ENCODE results near the gene WDR33. TPM values are rescaled to one million over a fixed set of nuclear protein-coding genes. Genes with fewer than 3 reads are reported as not detected.
"Not testable (repeated sequence)": the region's sequence is repeated elsewhere in the genome, so short reads cannot be mapped to it uniquely, and the experiment has no call there.

The WDR33 gene
- total RNA-seq, 2 experiments from 2014 or later: 58.7 to 69.0 TPM

DNA sequence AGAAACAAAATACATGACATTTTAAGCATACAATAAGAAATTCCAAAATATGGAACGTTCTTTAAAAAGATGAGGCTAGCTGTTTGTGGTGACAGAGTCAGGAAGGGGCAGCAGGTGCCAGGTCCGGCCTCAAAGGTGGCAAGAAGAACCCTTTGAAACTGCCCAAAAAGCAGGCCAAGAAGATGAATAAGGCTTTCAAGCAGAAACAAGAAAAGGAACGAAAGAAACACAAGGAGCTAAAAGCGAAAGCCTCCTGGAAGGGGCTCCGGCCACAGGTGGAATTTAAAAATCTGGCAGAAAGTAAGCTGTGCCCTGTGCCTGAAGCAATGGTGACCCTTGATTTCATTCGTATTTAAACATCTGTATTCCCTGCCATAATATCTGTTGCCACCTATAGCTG, 5.5 kb downstream of the WDR33 start:
- Mint-ChIP-seq H3K4me3 (no peak overlapping the region), H3K27me3 (no peaks in the 10 kb centered on the region), H3K36me3 (ENCODE audit: low read depth) (peaks cover 30% of the 10 kb centered on the region), H3K27ac (no peak overlapping the region), H3K9me3 (no peaks in the 10 kb centered on the region), H3K4me1 (peaks cover 46% of the 10 kb centered on the region)
- DNase-seq: no peak
- ChIA-PET CTCF (interaction anchor here (0.7 to 3.8 kb wide), 3 partner anchors 7 to 57 kb away, joined by 3 to 12 read pairs (median 3); no protein-coding TSS in a partner anchor), POLR2A (no interaction called here)

DNA sequence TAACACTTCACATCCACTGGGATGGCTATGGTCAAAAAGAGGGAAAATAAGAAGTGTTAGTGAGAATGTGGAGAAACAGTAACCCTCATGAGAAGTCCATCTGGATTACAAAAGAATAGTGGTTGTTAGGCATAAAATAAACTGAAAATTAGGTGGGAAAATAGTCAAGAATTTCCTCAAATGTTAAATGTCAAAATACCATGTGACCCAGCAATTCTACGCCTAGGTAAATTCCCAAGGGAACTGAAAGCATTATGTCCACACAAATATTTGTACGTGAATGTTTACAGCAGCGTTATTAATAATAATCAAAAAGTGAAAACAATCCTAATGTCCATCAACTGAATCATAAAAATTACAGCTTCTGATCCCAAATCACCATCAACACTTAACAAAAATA, 11.0 kb downstream of the WDR33 start:
- no peaks in the 10 kb centered on the region for H3K9me3 Mint-ChIP-seq
- peaks cover 28% of the 10 kb centered on the region for H3K36me3 Mint-ChIP-seq (ENCODE audit: low read depth)
- CTCF ChIA-PET: no interaction called here
- no peak overlapping the region for H3K27ac Mint-ChIP-seq
- peaks cover 27% of the 10 kb centered on the region for H3K4me1 Mint-ChIP-seq
- no peak overlapping the region for H3K4me3 Mint-ChIP-seq
- no peak for DNase-seq
- POLR2A ChIA-PET: no interaction called here
- H3K27me3 Mint-ChIP-seq: no peaks in the 10 kb centered on the region

DNA sequence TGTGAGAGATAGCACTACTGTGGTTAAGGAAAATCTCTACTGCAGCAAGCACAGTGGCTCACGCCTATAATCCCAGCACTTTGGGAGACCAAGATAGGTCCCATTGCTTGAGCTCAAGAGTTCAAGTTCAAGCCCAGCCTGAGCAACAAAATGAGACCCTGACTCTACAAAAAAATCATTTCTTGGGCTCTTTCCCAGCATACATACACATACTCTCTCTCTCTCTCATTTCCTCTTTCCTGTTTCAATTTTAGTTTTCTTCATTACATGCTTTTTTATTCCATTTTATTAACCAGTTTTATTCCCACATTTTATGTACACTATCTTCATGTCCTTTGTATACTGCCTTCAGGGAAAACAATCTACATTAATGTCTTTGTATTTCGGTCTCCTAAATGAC, 14.6 kb downstream of the WDR33 start:
- H3K27ac Mint-ChIP-seq: no peak overlapping the region
- POLR2A ChIA-PET: no interaction called here
- H3K4me1 Mint-ChIP-seq: peaks cover 29% of the 10 kb centered on the region
- no peak overlapping the region for H3K4me3 Mint-ChIP-seq
- peaks cover 28% of the 10 kb centered on the region for H3K36me3 Mint-ChIP-seq (ENCODE audit: low read depth)
- H3K27me3 Mint-ChIP-seq: no peaks in the 10 kb centered on the region
- DNase-seq: no peak
- no peaks in the 10 kb centered on the region for H3K9me3 Mint-ChIP-seq
- CTCF ChIA-PET: interaction anchor here (0.6 to 2.9 kb wide), 4 partner anchors 11 to 123 kb away, joined by 3 to 12 read pairs (median 3); no protein-coding TSS in a partner anchor

DNA sequence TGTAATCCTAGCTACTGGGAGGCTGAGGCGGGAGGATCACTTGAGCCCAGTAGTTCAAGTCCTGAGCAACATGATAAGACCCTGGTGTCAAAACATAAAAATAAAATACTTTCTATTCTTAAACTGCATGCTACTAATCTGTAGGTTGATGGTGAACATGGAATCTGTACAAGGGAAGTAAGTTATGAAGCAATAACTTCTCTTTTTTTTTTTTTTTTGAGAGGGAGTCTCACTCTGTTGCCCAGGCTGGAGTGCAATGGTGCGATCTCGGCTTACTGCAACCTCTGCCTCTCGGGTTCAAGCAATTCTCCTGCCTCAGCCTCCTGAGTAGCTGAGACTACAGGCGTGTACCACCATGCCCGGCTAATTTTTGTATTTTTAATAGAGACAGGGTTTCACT, 16.1 kb downstream of the WDR33 start:
- CTCF ChIA-PET: interaction anchor here (0.6 kb wide), 1 partner anchor 367 kb away, joined by 4 read pairs; no protein-coding TSS in a partner anchor
- H3K27me3 Mint-ChIP-seq, POLR2A ChIA-PET, H3K9me3 Mint-ChIP-seq, H3K4me3 Mint-ChIP-seq, DNase-seq, H3K27ac Mint-ChIP-seq: not testable (repeated sequence)
- H3K4me1 Mint-ChIP-seq: peaks cover 24% of the 10 kb centered on the region
- peaks cover 27% of the 10 kb centered on the region for H3K36me3 Mint-ChIP-seq (ENCODE audit: low read depth)

GRCh38 chr2:127792805-127793204, 18.2 kb downstream of the WDR33 start:
- POLR2A ChIA-PET: interaction anchor here (0.6 kb wide), 1 partner anchor 11 kb away, joined by 3 read pairs; no protein-coding TSS in a partner anchor
- DNase-seq: no peak
- H3K27ac Mint-ChIP-seq: no peak overlapping the region
- peaks cover 22% of the 10 kb centered on the region for H3K4me1 Mint-ChIP-seq
- CTCF ChIA-PET: interaction anchor here (0.7 to 1.1 kb wide), 2 partner anchors 111 to 137 kb away, joined by 3 read pairs; no protein-coding TSS in a partner anchor
- no peaks in the 10 kb centered on the region for H3K9me3 Mint-ChIP-seq
- H3K36me3 Mint-ChIP-seq (ENCODE audit: low read depth): peaks cover 24% of the 10 kb centered on the region
- no peaks in the 10 kb centered on the region for H3K27me3 Mint-ChIP-seq
- H3K4me3 Mint-ChIP-seq: no peak overlapping the region

DNA sequence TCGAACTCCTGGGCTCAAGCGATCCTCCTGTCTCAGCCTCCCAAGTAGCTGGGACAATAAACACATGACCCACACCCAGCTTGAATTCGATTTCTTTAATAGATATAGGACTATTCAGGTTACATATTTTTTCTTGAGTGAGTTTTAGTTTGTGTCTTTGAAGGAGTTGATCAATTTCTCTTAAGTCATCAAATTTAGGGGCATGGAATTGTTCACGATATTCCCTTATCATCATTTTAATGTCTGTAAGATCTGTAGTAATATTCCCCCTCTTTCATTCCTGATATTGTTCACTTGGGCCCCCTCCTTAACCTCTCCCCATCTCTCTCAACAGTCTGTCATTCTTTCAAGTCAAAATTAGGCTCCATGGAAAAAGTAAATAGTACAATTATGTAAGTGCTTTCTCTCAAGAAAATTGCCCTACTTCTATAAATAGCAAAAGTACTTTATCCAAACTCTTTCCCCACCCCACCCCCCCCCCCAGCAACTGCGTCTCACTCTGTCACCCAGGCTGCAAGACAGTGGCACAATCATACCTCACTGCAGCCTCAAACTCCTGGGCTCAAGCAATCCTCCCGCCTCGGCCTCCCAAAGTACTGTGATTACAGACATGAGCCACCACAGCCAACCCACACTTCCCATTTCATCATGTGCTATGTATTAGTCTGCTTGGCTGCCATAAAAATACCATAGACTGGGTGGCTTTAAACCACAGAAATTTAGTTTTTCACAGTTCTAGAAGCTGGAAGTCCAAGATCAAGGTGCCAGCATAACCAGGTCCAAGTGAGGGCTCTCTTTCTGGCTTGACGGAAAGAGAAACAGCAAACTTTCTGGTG, 20.1 kb downstream of the WDR33 start:
- Mint-ChIP-seq H3K9me3 (no peaks in the 10 kb centered on the region), H3K27me3 (no peaks in the 10 kb centered on the region), H3K27ac (no peak overlapping the region), H3K36me3 (ENCODE audit: low read depth) (peaks cover 16% of the 10 kb centered on the region), H3K4me3 (no peak overlapping the region), H3K4me1 (peaks cover 9% of the 10 kb centered on the region)
- ChIA-PET POLR2A (no interaction called here), CTCF (no interaction called here)
- no peak for DNase-seq

- CTCF ChIA-PET: interaction anchor here (1.0 to 1.2 kb wide), 2 partner anchors 8 to 39 kb away, joined by 3 to 6 read pairs; no protein-coding TSS in a partner anchor
- Mint-ChIP-seq H3K4me3 (no peak overlapping the region), H3K9me3 (no peaks in the 10 kb centered on the region), H3K36me3 (ENCODE audit: low read depth) (peaks cover 19% of the 10 kb centered on the region), H3K27ac (no peak overlapping the region), H3K27me3 (no peaks in the 10 kb centered on the region), H3K4me1 (peaks cover 7% of the 10 kb centered on the region)
- POLR2A ChIA-PET: no interaction called here
- DNase-seq: no peak
Measured at GRCh38 chr2:127786048-127786809, 24.7 kb downstream of the WDR33 start.

- no peaks in the 10 kb centered on the region for H3K9me3 Mint-ChIP-seq
- no peak overlapping the region for H3K27ac Mint-ChIP-seq
- POLR2A ChIA-PET: no interaction called here
- no peak for DNase-seq
- H3K4me3 Mint-ChIP-seq: no peak overlapping the region
- H3K27me3 Mint-ChIP-seq: no peaks in the 10 kb centered on the region
- CTCF ChIA-PET: no interaction called here
- peaks cover 7% of the 10 kb centered on the region for H3K4me1 Mint-ChIP-seq
- H3K36me3 Mint-ChIP-seq (ENCODE audit: low read depth): peaks cover 22% of the 10 kb centered on the region
Measured at GRCh38 chr2:127784965-127785518, 25.9 kb downstream of the WDR33 start.

- POLR2A ChIA-PET: no interaction called here
- H3K27ac Mint-ChIP-seq: no peak overlapping the region
- DNase-seq: no peak
Measured at GRCh38 chr2:127783101-127783500, 27.9 kb downstream of the WDR33 start.

DNA sequence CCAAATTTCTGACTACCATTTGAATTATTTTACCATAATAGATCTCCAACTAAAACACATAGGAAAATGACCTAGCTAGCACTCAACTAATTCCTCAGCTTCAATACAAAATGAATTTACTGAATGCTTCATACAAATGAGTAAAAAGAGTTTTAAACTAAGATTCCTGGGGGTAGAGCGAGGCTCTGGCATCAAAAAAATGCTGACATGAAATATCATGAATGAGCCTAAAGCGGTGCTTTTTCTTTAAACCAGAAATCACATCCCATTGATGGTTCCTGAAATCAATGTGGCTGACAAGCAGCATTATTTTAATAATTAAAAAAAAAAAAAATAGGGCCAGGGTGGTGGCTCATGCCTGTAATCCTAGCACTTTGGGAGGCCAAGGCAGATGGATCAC, 32.1 kb downstream of the WDR33 start:
- no peak overlapping the region for H3K27ac Mint-ChIP-seq

More at GRCh38 chr2:127783101-127783500, 27.9 kb downstream of the WDR33 start:
- Mint-ChIP-seq H3K4me1 (peaks cover 16% of the 10 kb centered on the region), H3K27me3 (no peaks in the 10 kb centered on the region), H3K36me3 (ENCODE audit: low read depth) (peaks cover 31% of the 10 kb centered on the region), H3K4me3 (no peak overlapping the region), H3K9me3 (peaks cover 4% of the 10 kb centered on the region)
- CTCF ChIA-PET: interaction anchor here (0.9 to 1.4 kb wide), 2 partner anchors 15 to 29 kb away, joined by 3 read pairs; no protein-coding TSS in a partner anchor

GRCh38 chr2:127778447-127778846, 32.5 kb downstream of the WDR33 start:
- H3K4me3 Mint-ChIP-seq: no peak overlapping the region
- H3K9me3 Mint-ChIP-seq: peaks cover 4% of the 10 kb centered on the region
- no peak for DNase-seq
- no peaks in the 10 kb centered on the region for H3K27me3 Mint-ChIP-seq
- CTCF ChIA-PET: interaction anchor here (0.7 to 1.3 kb wide), 2 partner anchors 8 to 25 kb away, joined by 3 to 6 read pairs; no protein-coding TSS in a partner anchor
- H3K27ac Mint-ChIP-seq: no peak overlapping the region
- H3K36me3 Mint-ChIP-seq (ENCODE audit: low read depth): peaks cover 26% of the 10 kb centered on the region
- H3K4me1 Mint-ChIP-seq: peaks cover 21% of the 10 kb centered on the region
- POLR2A ChIA-PET: no interaction called here

More for the DNA sequence above, 32.1 kb downstream of the WDR33 start:
- Mint-ChIP-seq H3K36me3 (ENCODE audit: low read depth) (peaks cover 26% of the 10 kb centered on the region), H3K4me3 (no peak overlapping the region), H3K4me1 (peaks cover 21% of the 10 kb centered on the region), H3K27me3 (no peaks in the 10 kb centered on the region), H3K9me3 (peaks cover 4% of the 10 kb centered on the region)
- DNase-seq: no peak
- ChIA-PET CTCF (interaction anchor here (0.7 kb wide), 1 partner anchor 25 kb away, joined by 3 read pairs; no protein-coding TSS in a partner anchor), POLR2A (no interaction called here)

DNA sequence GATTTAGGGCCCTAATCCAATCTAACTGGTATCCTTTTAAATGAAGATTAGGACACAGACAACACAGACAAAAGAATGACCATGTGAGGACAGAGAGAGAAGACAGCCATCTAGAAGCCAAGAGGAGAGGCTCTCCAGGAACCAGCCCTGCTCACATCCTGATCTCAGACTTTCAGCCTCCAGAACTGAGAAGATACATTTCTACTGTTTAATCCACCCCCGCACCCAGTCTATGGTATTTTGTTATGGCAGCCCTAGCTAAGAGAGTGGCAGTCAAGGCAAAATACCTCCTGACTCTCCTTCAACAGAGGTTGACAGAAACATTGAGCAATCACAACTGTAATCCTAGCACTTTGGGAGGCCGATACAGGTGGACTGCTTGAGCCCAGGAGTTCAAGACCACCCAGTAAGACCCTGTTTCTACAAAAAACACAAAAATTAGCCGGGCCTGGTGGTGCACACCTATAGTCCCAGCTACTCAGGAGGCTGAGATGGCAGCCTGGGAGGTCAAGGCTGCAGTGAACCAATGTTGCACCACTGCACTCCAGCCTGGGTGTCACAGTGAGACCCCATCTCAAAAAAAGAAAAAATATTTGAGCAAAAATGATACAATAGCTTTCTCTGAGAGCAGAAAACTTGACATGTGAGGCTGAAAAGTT, 34.7 kb downstream of the WDR33 start:
- Mint-ChIP-seq H3K27me3 (no peaks in the 10 kb centered on the region), H3K9me3 (peaks cover 4% of the 10 kb centered on the region), H3K27ac (peak overlapping the region; percentile 21), H3K4me1 (peaks cover 22% of the 10 kb centered on the region), H3K36me3 (ENCODE audit: low read depth) (peaks cover 20% of the 10 kb centered on the region), H3K4me3 (no peak overlapping the region)
- ChIA-PET POLR2A (no interaction called here), CTCF (interaction anchor here (0.6 kb wide), 1 partner anchor 72 kb away, joined by 3 read pairs; no protein-coding TSS in a partner anchor)
- no peak for DNase-seq
